GM23338 (cell line): ENCODE measurements around the gene GRK4. TPM values are rescaled to one million over a fixed set of nuclear protein-coding genes. Genes with fewer than 3 reads are reported as not detected.

Source experiments
- ATAC-seq: fragments of 200-7000 bp; cut with Tn5 transposase; 3 replicates; pipeline ENCODE4 v1.9.1; 2020
- DNase-seq: peaks from one replicate; pipeline ENCODE4 v3.0.0-alpha.2; 2015; ENCODE audit warnings: low spot score
- H2AFZ ChIP-seq: fragments of 200-600 bp; sonication (generic); 2 replicates; pipeline ENCODE4 v1.8.0; 2016; ENCODE audit warnings: antibody characterized with exemption, mild to moderate bottlenecking, moderate library complexity
- H3F3A ChIP-seq: fragments of 200-600 bp; sonication (generic); replicated peaks from 2 replicates; pipeline ENCODE4 v1.8.0; 2017; ENCODE audit warnings: antibody characterized with exemption, mixed run types, low read depth
- H3K27ac ChIP-seq: fragments of 200-600 bp; sonication (generic); 2 replicates; pipeline ENCODE4 v1.6.1; 2016; ENCODE audit warnings: low read depth
- H3K27me3 ChIP-seq: fragments of 200-600 bp; sonication (generic); 2 replicates; pipeline ENCODE4 v1.8.0; 2016; ENCODE audit warnings: mild to moderate bottlenecking, mixed run types, moderate library complexity; ENCODE audit not compliant: insufficient read depth
- H3K36me3 ChIP-seq: fragments of 200-600 bp; sonication (generic); 2 replicates; pipeline ENCODE4 v1.8.0; 2016; ENCODE audit warnings: mild to moderate bottlenecking; ENCODE audit not compliant: insufficient read depth
- H3K4me1 ChIP-seq: fragments of 200-600 bp; sonication (generic); 2 replicates; pipeline ENCODE4 v1.8.0; 2016; ENCODE audit warnings: mild to moderate bottlenecking, moderate library complexity; ENCODE audit not compliant: insufficient read depth
- H3K4me2 ChIP-seq: fragments of 200-600 bp; sonication (generic); 2 replicates; pipeline ENCODE4 v1.7.1; 2017; ENCODE audit warnings: mixed run types
- H3K4me3 ChIP-seq: fragments of 200-600 bp; sonication (generic); 2 replicates; pipeline ENCODE4 v1.6.1; 2016; ENCODE audit warnings: mixed run types
- H3K79me2 ChIP-seq: fragments of 200-600 bp; sonication (generic); replicated peaks from 2 replicates; pipeline ENCODE4 v1.8.0; 2017; ENCODE audit warnings: mild to moderate bottlenecking; ENCODE audit not compliant: insufficient read depth
- H3K9me2 ChIP-seq: fragments of 200-600 bp; sonication (generic); 2 replicates; pipeline ENCODE4 v1.8.0; 2017; ENCODE audit not compliant: insufficient read depth
- H4K20me1 ChIP-seq: fragments of 200-600 bp; sonication (generic); replicated peaks from 2 replicates; pipeline ENCODE4 v1.8.0; 2017; ENCODE audit warnings: mild to moderate bottlenecking; ENCODE audit not compliant: insufficient read depth
- H3K27ac Mint-ChIP-seq: 2 replicates; pipeline ENCODE4 v1.8.0; 2020; ENCODE audit warnings: inconsistent platforms, mild to moderate bottlenecking, moderate library complexity, mixed read lengths
- H3K27me3 Mint-ChIP-seq: 3 replicates; pipeline ENCODE4 v1.8.0; 2022; ENCODE audit warnings: low read depth, mild to moderate bottlenecking, moderate library complexity, mixed read lengths, inconsistent platforms; ENCODE audit not compliant: insufficient read depth, poor library complexity
- H3K36me3 Mint-ChIP-seq: 3 replicates; pipeline ENCODE4 v1.8.0; 2021; ENCODE audit warnings: low read depth, mild to moderate bottlenecking, inconsistent platforms, moderate library complexity, mixed read lengths
- H3K4me1 Mint-ChIP-seq: 3 replicates; pipeline ENCODE4 v1.8.0; 2020; ENCODE audit warnings: mild to moderate bottlenecking, inconsistent platforms, mixed read lengths
- H3K4me3 Mint-ChIP-seq: 3 replicates; pipeline ENCODE4 v1.8.0; 2021; ENCODE audit warnings: moderate library complexity, mild to moderate bottlenecking, inconsistent platforms, mixed read lengths
- H3K9me3 Mint-ChIP-seq: 3 replicates; pipeline ENCODE4 v1.8.0; 2020; ENCODE audit warnings: moderate library complexity, mild to moderate bottlenecking, inconsistent platforms, mixed read lengths
- CREB1 ChIP-seq: fragments of 250-450 bp; sonication (Bioruptor Pico); IDR thresholded peaks from 2 replicates; pipeline ENCODE4 v1.5.0; 2020; ENCODE audit warnings: low read depth, mild to moderate bottlenecking, moderate library complexity
- CTCF ChIP-seq, 2 experiments: fragments of 200-600 bp in 1 of 2; sonication (generic) in 1 of 2; conservative IDR thresholded peaks; 2 replicates each; pipeline versions ENCODE4 v1.5.1 to v1.6.1; 2016 to 2017; ENCODE audit warnings: antibody characterized with exemption in 2 of 2, low read depth in 2 of 2, mild to moderate bottlenecking in 2 of 2, moderate library complexity in 1 of 2
- ETS1 ChIP-seq: IDR thresholded peaks from 2 replicates; pipeline ENCODE4 v1.6.1; 2016; ENCODE audit warnings: antibody characterized with exemption
- EZH2 ChIP-seq: fragments of 200-600 bp; sonication (generic); IDR thresholded peaks from one replicate; pipeline ENCODE4 v1.8.0; 2017; ENCODE audit warnings: antibody characterized with exemption, mild to moderate bottlenecking, low read depth; ENCODE audit not compliant: unreplicated experiment
- EZH2phosphoT487 ChIP-seq: fragments of 200-600 bp; sonication (generic); IDR thresholded peaks from one replicate; pipeline ENCODE4 v1.8.1; 2018; ENCODE audit warnings: antibody characterized with exemption; ENCODE audit not compliant: unreplicated experiment
- JUNB ChIP-seq: IDR thresholded peaks from one replicate; pipeline ENCODE4 v1.6.1; 2016; ENCODE audit warnings: antibody characterized with exemption; ENCODE audit not compliant: unreplicated experiment
- NANOG ChIP-seq: IDR thresholded peaks from 2 replicates; pipeline ENCODE4 v1.6.1; 2016; ENCODE audit warnings: antibody characterized with exemption, borderline replicate concordance
- POLR2AphosphoS5 ChIP-seq: IDR thresholded peaks from 2 replicates; pipeline ENCODE4 v1.6.1; 2016; ENCODE audit warnings: antibody characterized with exemption, low read depth
- REST ChIP-seq: IDR thresholded peaks from one replicate; pipeline ENCODE4 v1.6.1; 2018; ENCODE audit warnings: antibody characterized with exemption; ENCODE audit not compliant: unreplicated experiment
- STAT1 ChIP-seq: IDR thresholded peaks from one replicate; pipeline ENCODE4 v1.6.1; 2016; ENCODE audit warnings: antibody characterized with exemption; ENCODE audit not compliant: unreplicated experiment
- ZNF114 ChIP-seq: fragments of 250-450 bp; sonication (Bioruptor Pico); IDR thresholded peaks from 2 replicates; pipeline ENCODE4 v1.5.0; 2020; ENCODE audit warnings: mild to moderate bottlenecking, moderate library complexity
- ZNF331 ChIP-seq: fragments of 250-450 bp; sonication (Bioruptor Pico); IDR thresholded peaks from 2 replicates; pipeline ENCODE4 v1.5.0; 2020; ENCODE audit warnings: low read depth, mild to moderate bottlenecking, moderate library complexity
- ZNF462 ChIP-seq: fragments of 250-450 bp; sonication (Bioruptor Pico); IDR thresholded peaks from 2 replicates; pipeline ENCODE4 v1.5.0; 2020; ENCODE audit warnings: mild to moderate bottlenecking, moderate library complexity
- polyA plus RNA-seq: library from polyadenylated mRNA; unstranded; fragments of >200 nt; fragmentation: Nextera tagmentation; extraction: Ambion mirVana; gene quantifications from 2 replicates; pipeline ENCODE4 v1.2.1, GENCODE V29; 2016
- total RNA-seq: library from RNA; depleted of rRNA; stranded (reverse); fragments of >200 nt; shearing (Covaris generic); gene quantifications from 2 replicates; pipeline ENCODE4 v1.2.3, GENCODE V29; 2014

The GRK4 gene
- total and polyA plus RNA-seq, 2 experiments from 2014 or later, result 1.3 to 1.4 TPM

GRCh38 chr4:3071811-3072210 is 108.4 kb downstream of the GRK4 start:
- Histone ChIP-seq H3K9me2 (no peaks in the 10 kb centered on the region), H3K79me2 (peaks cover 13% of the 10 kb centered on the region), H3K4me1 (peaks cover 12% of the 10 kb centered on the region), H3K36me3 (no peaks in the 10 kb centered on the region), H3F3A (no peaks in the 10 kb centered on the region), H3K27me3 (no peaks in the 10 kb centered on the region), H3K4me3 (no peak overlapping the region), H3K4me2 (no peak overlapping the region), H3K27ac (no peak overlapping the region), H4K20me1 (peaks cover 3% of the 10 kb centered on the region; the same call in 1 of the 2 replicates), H2AFZ (no peak overlapping the region)
- peaks cover 16% of the 10 kb centered on the region for H3K4me1 Mint-ChIP-seq
- H3K27me3 Mint-ChIP-seq, result peaks cover 6% of the 10 kb centered on the region
- H3K9me3 Mint-ChIP-seq, result no peaks in the 10 kb centered on the region
- DNase-seq, result no peak
- H3K4me3 Mint-ChIP-seq, result no peak overlapping the region; the same call in 1 of the 3 replicates
- TF ChIP-seq STAT1 (no peak), EZH2phosphoT487 (no peak), REST (no peak), JUNB (no peak), POLR2AphosphoS5 (no peak), CTCF (conservative IDR thresholded peaks at IDR 0.05; ENCODE audit: low read depth in 2 of 2) (no peak), ZNF331 (CRISPR knock-in tag) (no peak), NANOG (no peak), ZNF114 (CRISPR knock-in tag) (no peak), ETS1 (no peak), EZH2 (no peak), ZNF462 (CRISPR knock-in tag) (no peak), CREB1 (no peak)
- no peak for ATAC-seq
- H3K36me3 Mint-ChIP-seq, result no peaks in the 10 kb centered on the region
- H3K27ac Mint-ChIP-seq, result no peak overlapping the region
